Activated naive CD4-positive, alpha-beta T cell treated with anti-CD3 and anti-CD28 coated beads, Interleukin-2, amount 50 U/mL, for 72 hours (primary cell): Measurements from ENCODE around the gene AGRN. TPM values are rescaled to one million over a fixed set of nuclear protein-coding genes. Genes with fewer than 3 reads are reported as not detected.
"Not testable (repeated sequence)": the region's sequence is repeated elsewhere in the genome, so short reads cannot be mapped to it uniquely, and the experiment has no call there.

ENCODE experiments used
- ATAC-seq, 2 donors: fragments of 150-1000 bp; cut with Tn5 transposase; 2 replicates each; pipeline ENCODE4 v1.10.0; 2021; ENCODE audit warnings: mild to moderate bottlenecking in 2 of 2, moderate library complexity in 2 of 2
- DNase-seq, 2 donors: peaks; one replicate each; pipeline ENCODE4 v3.0.0; 2021 to 2022; ENCODE audit warnings: low spot score in 2 of 2
- H3K27ac Mint-ChIP-seq, 2 donors: one replicate each; pipeline ENCODE4 v1.8.0; 2022; ENCODE audit warnings: mild to moderate bottlenecking in 2 of 2, mixed read lengths in 2 of 2
- H3K36me3 Mint-ChIP-seq, 2 donors: one replicate each; pipeline ENCODE4 v1.8.0; 2022; ENCODE audit warnings: mixed read lengths in 2 of 2
- H3K9me3 Mint-ChIP-seq, 2 donors: one replicate each; pipeline ENCODE4 v1.8.0; 2022; ENCODE audit warnings: mixed read lengths in 2 of 2
- total RNA-seq, 2 donors: library from RNA; stranded (reverse); gene quantifications; one replicate each; pipeline ENCODE4 v1.2.3, GENCODE V29; 2022

Gene AGRN
- total RNA-seq, 2 donors from 2014 or later = 44.5 to 79.9 TPM

DNA sequence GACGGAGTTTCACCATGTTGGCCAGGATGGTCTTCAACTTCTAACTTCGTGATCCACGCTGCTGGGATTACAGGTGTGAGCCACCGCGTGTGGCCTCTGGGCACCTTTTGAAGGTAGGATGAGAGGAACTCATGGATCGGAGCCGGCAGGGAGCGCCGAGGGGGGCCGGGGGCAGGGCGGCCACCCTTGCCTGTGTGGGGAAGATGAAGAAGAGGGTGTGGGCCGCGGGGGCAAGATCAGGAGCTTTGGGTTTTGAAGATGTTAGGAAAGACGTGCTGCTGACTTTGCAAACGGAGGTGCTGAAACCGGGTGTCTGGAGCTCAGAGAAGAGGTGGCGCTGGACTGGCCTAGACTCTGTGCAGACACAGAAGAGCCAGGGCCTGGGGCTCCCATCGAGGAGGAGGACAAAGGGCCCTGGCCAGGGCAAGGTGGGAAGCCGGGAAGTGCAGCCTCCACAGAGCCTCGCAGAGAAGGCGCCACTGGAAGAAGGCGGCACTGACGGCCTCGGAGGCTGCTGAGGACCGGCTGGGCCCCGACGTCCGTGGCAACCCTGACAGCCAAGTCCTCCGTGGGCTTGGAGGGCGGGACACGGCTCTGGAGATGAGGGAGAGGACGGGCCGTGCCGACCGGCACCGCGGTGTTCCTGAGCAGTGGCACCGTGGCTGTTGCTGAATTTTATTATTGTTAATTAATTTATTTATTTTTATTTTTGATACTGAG, 40.5 kb downstream of the AGRN start:
- Mint-ChIP-seq H3K9me3 (no peaks in the 10 kb centered on the region), H3K36me3 (peaks cover 8 to 16% of the 10 kb centered on the region in 2 donors), H3K27ac (peak overlapping the region in 1 of 2 donors; percentile 59)
- ATAC-seq (no peak), DNase-seq (no peak)

DNA sequence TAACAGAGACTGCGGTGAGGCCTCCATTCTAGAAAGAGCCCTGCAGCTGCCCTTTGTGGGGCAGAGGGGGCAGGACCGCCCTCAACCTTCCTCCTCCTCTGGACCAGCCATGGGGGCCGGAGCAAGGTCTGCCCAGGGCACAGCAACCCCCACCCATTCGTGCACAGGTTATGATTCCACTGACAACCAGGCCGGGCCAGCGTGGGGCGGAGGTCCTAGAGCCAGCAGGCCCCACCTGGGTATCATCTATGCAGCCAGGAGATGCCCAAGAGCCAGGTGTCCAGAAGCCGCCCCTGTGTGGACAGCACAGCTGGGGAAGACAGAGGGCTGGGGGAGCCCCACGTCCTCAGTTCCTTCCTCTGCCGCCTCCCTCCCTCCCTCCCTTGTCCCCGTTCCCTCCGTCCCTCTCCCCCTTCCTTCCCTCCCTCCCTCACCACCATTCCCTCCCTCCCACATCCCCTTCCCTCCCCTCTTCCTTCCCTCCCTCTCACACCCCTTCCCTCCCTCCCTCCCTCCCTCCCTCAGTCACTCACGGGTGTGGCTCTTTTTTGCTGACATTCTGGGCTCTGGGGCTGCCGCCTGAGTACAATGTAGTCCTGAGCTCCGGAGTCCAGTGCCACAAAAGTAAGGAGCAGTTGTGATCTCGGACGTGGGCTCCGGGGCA, 41.9 kb downstream of the AGRN start:
- Mint-ChIP-seq H3K27ac (peak overlapping the region; percentile 44 to 85), H3K9me3 (no peaks in the 10 kb centered on the region), H3K36me3 (peaks cover 8 to 16% of the 10 kb centered on the region in 2 donors)
- no peak for ATAC-seq
- DNase-seq = no peak

DNA sequence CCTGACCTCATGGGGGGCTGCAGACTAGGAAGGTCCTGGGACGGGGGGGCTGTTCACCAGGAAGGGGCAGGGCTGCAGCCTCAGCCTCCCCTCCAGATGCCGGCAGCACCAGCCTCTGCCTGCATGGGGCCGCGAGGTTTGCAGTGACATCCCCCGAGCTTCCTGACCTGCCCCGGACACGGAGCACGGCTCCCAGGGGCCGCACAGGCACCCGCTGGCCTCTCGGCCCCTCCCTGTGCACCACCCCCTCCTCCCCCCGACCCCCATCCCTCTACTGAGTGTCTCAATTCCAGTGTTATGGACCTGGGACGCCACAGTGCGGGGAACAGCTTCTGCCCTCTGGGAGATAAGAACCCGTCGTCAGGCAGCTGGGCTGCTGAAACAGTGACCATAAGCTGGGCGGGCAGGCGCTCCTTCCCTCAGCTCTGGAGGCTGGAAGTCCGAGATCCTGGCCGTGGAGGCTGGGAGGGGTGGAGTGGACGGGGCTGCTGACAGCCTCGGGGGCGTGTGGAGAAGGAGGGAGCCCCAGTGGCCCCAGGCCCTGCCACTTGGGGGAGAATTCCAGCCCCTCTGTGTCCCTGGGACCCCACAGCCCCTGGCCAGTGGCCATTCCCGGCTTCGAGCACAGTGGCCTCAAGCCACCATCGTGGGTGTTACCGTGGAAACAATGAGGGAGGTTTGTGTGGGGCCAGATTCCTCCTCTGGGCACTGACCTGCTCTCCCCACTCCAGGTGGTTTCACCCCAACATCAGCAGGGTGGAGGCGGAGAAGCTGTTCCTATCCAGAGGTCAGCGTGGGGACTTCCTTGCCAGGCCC, 42.6 kb downstream of the AGRN start:
- DNase-seq (no peak), ATAC-seq (no peak)
- no peaks in the 10 kb centered on the region for H3K9me3 Mint-ChIP-seq
- peaks cover 8 to 16% of the 10 kb centered on the region in 2 donors for H3K36me3 Mint-ChIP-seq
- H3K27ac Mint-ChIP-seq = peak overlapping the region; percentile 14 to 85

DNA sequence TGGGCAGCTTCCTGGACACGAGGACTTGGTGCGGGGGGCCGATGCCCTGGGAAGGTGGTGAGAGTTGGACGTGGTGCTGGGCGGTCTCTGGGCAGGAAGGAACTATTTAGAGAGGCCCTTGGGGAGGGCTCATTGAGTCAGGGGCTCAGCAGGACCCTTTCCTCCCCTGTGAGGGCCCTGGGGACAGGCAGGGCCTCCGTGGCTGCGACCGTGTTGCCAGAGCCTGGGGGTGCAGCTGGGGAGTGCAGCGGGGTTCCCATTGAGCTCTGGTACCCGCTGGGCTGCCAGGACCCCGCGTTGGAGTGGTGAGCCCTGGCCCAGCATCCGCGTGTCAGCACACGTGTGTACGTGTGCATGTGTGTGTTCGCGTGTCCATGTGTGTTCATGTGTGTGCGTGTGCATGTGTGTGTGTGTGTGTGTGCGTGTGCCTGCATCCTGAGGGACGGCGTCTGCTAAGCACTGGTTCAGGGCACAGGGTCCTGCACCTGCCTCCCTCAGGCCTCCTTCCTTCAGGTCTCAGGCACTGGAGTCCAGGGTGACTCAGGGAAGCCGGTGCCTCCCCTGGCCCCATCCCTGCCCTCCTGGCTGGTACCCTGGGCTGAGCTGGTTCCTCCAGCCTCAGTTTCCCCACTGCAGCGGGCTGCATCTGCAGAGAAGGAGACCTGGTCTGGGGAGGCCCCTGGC, 43.5 kb downstream of the AGRN start:
- ATAC-seq = peak in 1 of 2 donors; percentile 0
- H3K27ac Mint-ChIP-seq = peak overlapping the region; percentile 50 to 85
- DNase-seq = no peak
- no peaks in the 10 kb centered on the region for H3K9me3 Mint-ChIP-seq
- H3K36me3 Mint-ChIP-seq = peaks cover 8 to 16% of the 10 kb centered on the region in 2 donors

DNA sequence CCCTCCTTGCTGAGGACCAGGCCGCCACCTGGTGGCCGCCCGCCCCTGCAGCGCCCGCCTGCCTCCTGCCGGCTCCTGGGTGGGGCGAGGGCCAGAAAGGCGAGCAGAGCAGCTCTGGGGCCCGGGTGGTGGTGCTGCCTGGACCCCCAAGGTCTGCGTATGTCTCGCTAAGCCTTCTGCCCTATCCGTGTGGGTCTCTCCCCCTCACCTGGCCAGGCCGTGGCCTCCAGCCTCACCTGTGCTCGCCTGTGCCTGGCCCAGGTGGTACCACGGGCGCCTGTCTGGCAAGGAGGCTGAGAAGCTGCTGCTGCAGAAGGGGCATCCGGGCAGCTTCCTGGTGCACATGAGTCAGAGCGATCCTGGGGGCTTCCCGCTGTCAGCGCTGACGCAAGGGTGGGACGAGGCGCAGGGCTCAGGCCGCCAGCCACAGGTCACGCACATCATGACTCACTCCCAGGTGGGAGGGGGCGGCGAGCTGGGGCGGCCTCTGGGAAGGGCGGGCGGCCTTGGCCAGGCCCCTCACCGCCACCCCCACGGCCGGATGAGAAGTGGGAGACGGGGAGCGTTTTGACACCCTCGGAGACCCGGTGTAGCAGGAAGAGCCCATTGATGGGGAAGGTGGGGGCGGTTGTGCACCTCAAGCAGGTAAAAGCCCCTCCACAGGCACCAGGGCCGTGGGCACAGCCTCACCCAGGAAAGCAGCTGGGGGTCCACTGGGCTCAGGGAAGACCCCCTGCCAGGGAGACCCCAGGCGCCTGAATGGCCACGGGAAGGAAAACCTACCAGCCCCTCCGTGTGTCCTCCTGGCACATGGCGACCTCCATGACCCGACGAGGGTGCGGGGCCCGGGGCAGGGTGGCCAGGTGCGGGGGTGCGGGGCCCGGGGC, 44.3 kb downstream of the AGRN start:
- Mint-ChIP-seq H3K27ac (peak overlapping the region; percentile 85 to 88), H3K36me3 (peaks cover 8 to 16% of the 10 kb centered on the region in 2 donors), H3K9me3 (no peaks in the 10 kb centered on the region)
- DNase-seq = peak; percentile 86 to 98
- ATAC-seq = peak; percentile 78 to 86

DNA sequence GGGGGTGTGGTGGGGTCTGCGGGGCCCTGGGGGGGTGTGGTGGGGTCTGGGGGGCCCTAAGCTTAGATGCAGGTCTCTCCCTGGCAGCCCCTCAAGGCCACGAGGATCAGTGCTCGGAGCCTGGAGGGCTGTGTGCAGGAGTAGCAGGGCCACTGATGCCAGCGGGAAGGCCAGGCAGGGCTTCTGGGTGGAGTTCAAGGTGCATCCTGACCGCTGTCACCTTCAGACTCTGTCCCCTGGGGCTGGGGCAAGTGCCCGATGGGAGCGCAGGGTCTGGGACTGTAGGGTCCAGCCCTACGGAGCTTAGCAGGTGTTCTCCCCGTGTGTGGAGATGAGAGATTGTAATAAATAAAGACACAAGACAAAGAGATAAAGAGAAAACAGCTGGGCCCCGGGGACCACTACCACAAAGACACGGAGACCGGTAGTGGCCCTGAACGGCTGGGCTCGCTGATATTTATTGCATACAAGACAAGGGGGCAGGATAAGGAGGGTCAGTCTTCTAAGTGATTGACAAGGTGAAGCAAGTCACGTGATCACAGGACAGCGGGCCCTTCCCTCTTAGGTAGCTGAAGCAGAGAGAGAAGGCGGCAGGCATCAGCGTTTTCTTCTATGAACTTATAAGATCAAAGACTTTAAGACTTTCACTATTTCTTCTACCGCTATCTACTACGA, 45.5 kb downstream of the AGRN start:
- DNase-seq (no peak), ATAC-seq (no peak)
- Mint-ChIP-seq H3K9me3 (no peaks in the 10 kb centered on the region), H3K36me3 (peaks cover 3 to 13% of the 10 kb centered on the region in 2 donors), H3K27ac (peak overlapping the region; percentile 17 to 20)

DNA sequence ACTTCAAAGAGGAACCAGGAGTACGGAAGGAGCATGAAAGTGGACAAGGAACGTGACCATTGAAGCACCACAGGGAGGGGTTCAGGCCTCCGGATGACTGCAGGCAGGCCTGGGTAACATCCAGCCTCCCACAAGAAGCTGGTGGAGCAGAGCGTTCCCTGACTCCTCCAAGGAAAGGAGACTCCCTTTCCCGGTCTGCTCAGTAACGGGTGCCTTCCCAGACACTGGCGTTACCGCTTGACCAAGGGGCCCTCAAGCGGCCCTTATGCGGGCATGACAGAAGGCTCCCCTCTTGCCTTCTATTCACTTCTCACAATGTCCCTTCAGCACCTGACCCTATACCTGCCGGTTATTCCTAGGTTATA, 46.0 kb downstream of the AGRN start:
- H3K36me3 Mint-ChIP-seq, ATAC-seq, H3K9me3 Mint-ChIP-seq, DNase-seq: not testable (repeated sequence)
- peak overlapping the region in 1 of 2 donors; percentile 20 for H3K27ac Mint-ChIP-seq

DNA sequence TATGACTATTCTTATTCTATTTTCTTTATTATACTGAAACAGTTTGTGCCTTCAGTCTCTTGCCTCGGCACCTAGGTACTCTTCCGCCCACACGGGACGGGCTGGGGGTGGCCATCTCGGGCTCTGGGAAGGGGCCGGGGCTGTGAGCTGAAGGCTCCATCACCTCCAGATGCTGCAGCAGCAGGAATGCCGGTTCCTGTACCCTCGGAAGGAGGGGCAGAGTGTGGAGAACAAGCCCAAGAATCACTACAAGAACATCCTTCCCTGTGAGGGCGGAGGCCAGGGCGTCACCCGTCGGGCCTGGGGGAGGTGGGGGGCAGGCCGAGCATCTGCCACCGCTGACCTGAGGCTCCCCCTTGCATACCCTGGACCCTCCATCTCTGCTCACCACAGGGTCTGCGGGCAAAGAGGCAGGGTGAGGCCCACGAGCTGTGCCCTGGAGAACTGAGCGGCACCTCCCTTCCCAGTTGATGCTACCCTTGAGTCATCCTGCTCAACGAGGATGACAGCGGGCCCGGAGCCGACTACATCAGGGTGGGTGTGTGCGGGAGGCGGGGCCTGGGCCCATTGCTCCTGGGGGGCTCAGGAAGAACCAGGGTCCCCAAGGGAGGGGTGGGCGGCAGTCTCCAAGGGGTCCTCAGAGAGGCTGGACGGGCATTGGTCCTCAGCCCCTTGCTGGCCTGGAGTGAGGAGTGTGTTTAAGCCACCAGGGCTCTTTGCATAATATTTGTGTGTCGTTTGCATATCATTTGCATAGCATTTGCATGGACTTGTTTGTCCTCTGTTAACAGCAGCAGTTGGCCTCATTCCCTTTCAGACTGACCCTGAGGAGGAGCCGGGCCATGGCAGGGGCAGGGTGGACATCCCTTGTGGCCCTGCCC, 46.7 kb downstream of the AGRN start:
- Mint-ChIP-seq H3K9me3 (no peaks in the 10 kb centered on the region), H3K36me3 (peaks cover 0 to 1% of the 10 kb centered on the region in 2 donors), H3K27ac (no peak overlapping the region)
- ATAC-seq = no peak
- no peak for DNase-seq

DNA sequence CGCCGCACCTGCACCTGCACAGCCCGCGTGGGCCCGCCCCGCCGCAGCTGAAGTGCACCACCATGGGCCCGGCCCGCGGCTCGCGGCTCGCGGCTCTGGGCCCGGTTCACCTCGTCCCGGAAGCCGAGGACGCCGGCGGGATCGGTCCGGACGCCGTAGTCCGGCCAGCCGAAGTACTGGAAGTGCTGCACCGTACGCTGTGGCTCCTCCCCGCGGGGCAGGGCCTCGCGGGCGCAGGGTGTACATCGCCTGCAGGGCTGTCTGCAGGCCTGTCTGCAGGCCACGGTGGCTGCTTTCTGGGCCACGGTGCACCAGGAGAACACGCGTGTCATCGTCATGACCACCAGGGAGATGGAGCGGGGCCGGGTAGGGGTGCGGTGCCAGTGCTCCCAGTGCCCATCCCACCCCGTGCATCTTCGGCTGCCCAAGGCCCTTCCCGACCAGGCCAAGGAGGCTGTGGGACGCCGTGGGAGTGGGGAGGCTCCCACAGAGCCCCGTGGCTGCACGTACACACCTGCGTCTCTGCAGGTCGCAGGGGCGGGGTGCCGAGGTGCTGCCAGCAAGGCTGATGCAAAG, 47.5 kb downstream of the AGRN start:
- no peaks in the 10 kb centered on the region for H3K9me3 Mint-ChIP-seq
- DNase-seq (no peak), ATAC-seq (no peak)
- H3K36me3 Mint-ChIP-seq = no peaks in the 10 kb centered on the region
- no peak overlapping the region for H3K27ac Mint-ChIP-seq

DNA sequence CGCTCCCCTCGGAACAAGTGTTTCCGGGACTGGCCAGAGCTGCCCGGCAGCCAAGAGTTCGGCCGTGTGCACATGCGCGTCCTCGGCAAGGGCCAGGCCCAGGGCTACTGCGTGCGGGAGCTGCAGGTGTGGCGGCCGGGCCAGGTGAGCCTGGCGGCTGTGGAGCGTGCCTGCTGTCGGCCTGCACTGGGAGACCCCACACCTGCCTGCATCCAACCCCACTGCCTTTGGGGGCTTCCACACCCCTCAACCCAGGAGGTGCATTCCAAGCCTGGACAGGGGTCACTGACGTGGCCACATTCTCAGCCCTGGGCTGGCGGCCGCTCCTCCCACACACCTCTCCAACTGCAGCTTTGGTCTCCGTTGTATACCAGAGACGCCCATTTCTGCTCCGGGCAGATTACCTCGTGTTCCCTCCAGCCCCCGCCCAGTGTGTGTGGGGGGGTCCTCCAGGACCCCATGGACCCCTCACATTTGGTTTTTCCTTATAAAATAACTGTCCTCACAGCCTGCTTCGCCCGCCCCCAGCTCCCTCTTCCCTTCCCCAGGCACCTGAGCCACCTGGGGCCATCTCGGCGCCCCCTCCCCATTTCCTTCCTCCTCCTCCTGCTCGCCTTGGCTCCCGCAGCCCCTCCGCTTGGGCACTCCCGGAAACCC, 48.1 kb downstream of the AGRN start:
- H3K9me3 Mint-ChIP-seq = no peaks in the 10 kb centered on the region
- DNase-seq (no peak), ATAC-seq (no peak)
- peak overlapping the region in 1 of 2 donors; percentile 68 for H3K27ac Mint-ChIP-seq
- H3K36me3 Mint-ChIP-seq = no peaks in the 10 kb centered on the region

DNA sequence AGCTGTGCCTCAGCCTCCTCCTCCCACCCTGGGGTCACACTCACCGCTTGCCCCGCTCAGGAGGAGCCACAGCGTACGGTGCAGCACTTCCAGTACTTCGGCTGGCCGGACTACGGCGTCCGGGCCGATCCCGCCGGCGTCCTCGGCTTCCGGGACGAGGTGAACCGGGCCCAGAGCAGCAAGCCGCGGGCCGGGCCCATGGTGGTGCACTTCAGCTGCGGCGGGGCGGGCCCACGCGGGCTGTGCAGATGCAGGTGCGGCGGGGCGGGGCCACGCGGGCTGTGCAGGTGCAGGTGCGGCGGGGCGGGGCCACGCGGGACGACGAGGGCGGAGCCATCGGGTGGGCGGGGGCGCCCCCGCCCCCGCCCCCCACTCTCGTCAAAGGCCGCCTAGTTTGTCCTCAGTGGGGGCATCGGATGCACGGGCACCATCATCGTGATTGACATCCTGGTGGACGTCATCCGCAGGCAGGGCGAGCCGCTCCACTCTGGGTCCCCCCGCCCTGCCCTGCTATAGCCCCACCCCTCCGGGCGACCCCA, 48.7 kb downstream of the AGRN start:
- no peaks in the 10 kb centered on the region for H3K36me3 Mint-ChIP-seq

DNA sequence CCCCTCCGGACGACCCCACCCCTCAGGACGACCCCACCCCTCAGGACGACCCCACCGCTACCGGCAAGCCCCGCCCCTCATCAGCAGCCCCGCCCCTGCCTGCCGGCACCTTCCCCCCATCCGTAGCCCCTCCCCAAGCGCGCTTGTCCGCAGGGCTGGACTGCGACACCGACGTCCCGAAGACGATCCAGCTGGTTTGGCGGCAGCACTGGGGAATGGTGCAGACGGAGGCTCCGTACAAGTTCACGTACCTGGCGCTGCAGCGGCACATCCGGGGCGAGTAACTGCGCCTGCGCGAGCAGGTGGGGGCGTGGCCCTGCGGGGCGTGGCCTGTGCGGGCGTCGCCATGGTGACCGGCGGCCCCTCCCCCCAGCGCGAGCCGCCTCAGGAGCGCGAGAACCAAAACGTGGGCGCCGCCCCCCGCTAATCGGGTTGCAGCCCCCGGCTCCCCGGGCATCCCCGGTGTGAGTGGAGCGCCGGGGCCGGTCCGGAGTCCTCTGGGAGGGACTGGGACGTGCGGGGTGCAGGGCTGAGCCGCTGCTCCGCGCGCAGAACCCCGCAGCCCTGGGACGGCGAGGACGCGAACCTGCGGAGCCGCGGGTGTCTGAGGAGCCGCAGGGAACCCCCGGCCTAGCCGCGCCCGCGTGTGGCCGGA, 49.3 kb downstream of the AGRN start:
- ATAC-seq (peak; percentile 26 to 56), DNase-seq (peak; percentile 90 to 94)
- no peaks in the 10 kb centered on the region for H3K9me3 Mint-ChIP-seq
- no peak overlapping the region for H3K27ac Mint-ChIP-seq
- H3K36me3 Mint-ChIP-seq = no peaks in the 10 kb centered on the region

More for the DNA sequence above, 48.7 kb downstream of the AGRN start:
- Mint-ChIP-seq H3K27ac (peak overlapping the region in 1 of 2 donors; percentile 68), H3K9me3 (no peaks in the 10 kb centered on the region)
- ATAC-seq = peak in 1 of 2 donors; percentile 24
- DNase-seq = no peak
